Activated CD4-positive, alpha-beta memory T cell treated with anti-CD3 and anti-CD28 coated beads, Interleukin-2, amount 10 ng/mL, durations not matched to agents 7 days and 5 days (primary cell): ENCODE data around the gene NEO1. TPM values are rescaled to one million over a fixed set of nuclear protein-coding genes. Genes with fewer than 3 reads are reported as not detected.

Experiments used
- CTCF ChIA-PET: fragments of 350-600 bp; sonication (Branson Sonifier 250); formaldehyde crosslinking; loops from one replicate; lab custom pipeline; 2021; ENCODE audit warnings: antibody characterized with exemption, inconsistent platforms; lab: Charles Lee
- POLR2A ChIA-PET: fragments of 350-600 bp; sonication (Branson Sonifier 250); formaldehyde crosslinking; loops from one replicate; lab custom pipeline; 2021; ENCODE audit warnings: antibody characterized with exemption; lab: Charles Lee
- DNase-seq: peaks from one replicate; pipeline ENCODE4 v3.0.0-alpha.2; 2020
- H3K27ac Mint-ChIP-seq: one replicate; pipeline ENCODE4 v1.8.0; 2021; ENCODE audit warnings: mild to moderate bottlenecking, mixed read lengths
- H3K27me3 Mint-ChIP-seq: one replicate; pipeline ENCODE4 v1.8.0; 2021; ENCODE audit warnings: mixed read lengths
- H3K36me3 Mint-ChIP-seq: one replicate; pipeline ENCODE4 v1.8.0; 2021; ENCODE audit warnings: low read depth, mixed read lengths
- H3K4me1 Mint-ChIP-seq: one replicate; pipeline ENCODE4 v1.8.0; 2021; ENCODE audit warnings: mixed read lengths
- H3K4me3 Mint-ChIP-seq: one replicate; pipeline ENCODE4 v1.8.0; 2021; ENCODE audit warnings: mild to moderate bottlenecking, mixed read lengths
- H3K9me3 Mint-ChIP-seq: one replicate; pipeline ENCODE4 v1.8.0; 2021; ENCODE audit warnings: mixed read lengths
- total RNA-seq, 2 experiments: library from RNA; stranded (reverse); gene quantifications; one replicate each; pipeline ENCODE4 v1.2.3, GENCODE V29; 2021

NEO1 gene
- total RNA-seq, 2 experiments from 2014 or later = 7.6 to 8.3 TPM

GRCh38 chr15:73331501-73331900 lies 279.2 kb downstream of the NEO1 start:
- CTCF ChIA-PET = interaction anchor here (1.3 kb wide), 1 partner anchor 133 kb away, joined by 3 read pairs; no protein-coding TSS in a partner anchor
- Mint-ChIP-seq H3K36me3 (no peaks in the 10 kb centered on the region), H3K4me3 (no peak overlapping the region), H3K27ac (no peak overlapping the region), H3K4me1 (no peaks in the 10 kb centered on the region), H3K9me3 (no peaks in the 10 kb centered on the region), H3K27me3 (peaks cover 2% of the 10 kb centered on the region)
- DNase-seq = no peak
- POLR2A ChIA-PET = no interaction called here

- Mint-ChIP-seq H3K36me3 (no peaks in the 10 kb centered on the region), H3K27ac (no peak overlapping the region), H3K27me3 (peaks cover 2% of the 10 kb centered on the region), H3K4me3 (no peak overlapping the region), H3K9me3 (no peaks in the 10 kb centered on the region), H3K4me1 (no peaks in the 10 kb centered on the region)
- ChIA-PET POLR2A (no interaction called here), CTCF (interaction anchor here (1.3 kb wide), 1 partner anchor 132 kb away, joined by 3 read pairs; no protein-coding TSS in a partner anchor)
- no peak for DNase-seq
These were observed 280.0 kb downstream of the NEO1 start for GRCh38 chr15:73331991-73332925.

- CTCF ChIA-PET = no interaction called here
- no peak for DNase-seq
- no peaks in the 10 kb centered on the region for H3K36me3 Mint-ChIP-seq
- H3K27ac Mint-ChIP-seq = no peak overlapping the region
- H3K4me3 Mint-ChIP-seq = no peak overlapping the region
- H3K27me3 Mint-ChIP-seq = no peaks in the 10 kb centered on the region
- H3K4me1 Mint-ChIP-seq = no peaks in the 10 kb centered on the region
- no peaks in the 10 kb centered on the region for H3K9me3 Mint-ChIP-seq
- POLR2A ChIA-PET = no interaction called here
These were observed 280.7 kb downstream of the NEO1 start for GRCh38 chr15:73333001-73333400.

- ChIA-PET CTCF (no interaction called here), POLR2A (interaction anchor here (1.7 kb wide), 1 partner anchor 299 kb away, joined by 3 read pairs; the partner anchor contains the start of gene NPTN)
- H3K9me3 Mint-ChIP-seq = no peaks in the 10 kb centered on the region
- no peak for DNase-seq
- H3K4me1 Mint-ChIP-seq = no peaks in the 10 kb centered on the region
- no peaks in the 10 kb centered on the region for H3K36me3 Mint-ChIP-seq
- no peaks in the 10 kb centered on the region for H3K27me3 Mint-ChIP-seq
- no peak overlapping the region for H3K27ac Mint-ChIP-seq
- no peak overlapping the region for H3K4me3 Mint-ChIP-seq
These were observed 281.8 kb downstream of the NEO1 start for GRCh38 chr15:73334086-73334485.

- ChIA-PET CTCF (no interaction called here), POLR2A (interaction anchor here (1.7 kb wide), 1 partner anchor 298 kb away, joined by 3 read pairs; the partner anchor contains the start of gene NPTN)
- Mint-ChIP-seq H3K9me3 (no peaks in the 10 kb centered on the region), H3K4me1 (no peaks in the 10 kb centered on the region), H3K4me3 (no peak overlapping the region), H3K27me3 (no peaks in the 10 kb centered on the region), H3K36me3 (no peaks in the 10 kb centered on the region), H3K27ac (no peak overlapping the region)
- DNase-seq = no peak
These were observed 282.8 kb downstream of the NEO1 start for GRCh38 chr15:73335026-73335425.

GRCh38 chr15:73335471-73335870 lies 283.2 kb downstream of the NEO1 start:
- no peak for DNase-seq
- H3K27ac Mint-ChIP-seq = no peak overlapping the region
- POLR2A ChIA-PET = no interaction called here
- CTCF ChIA-PET = no interaction called here
- H3K9me3 Mint-ChIP-seq = no peaks in the 10 kb centered on the region
- H3K36me3 Mint-ChIP-seq = no peaks in the 10 kb centered on the region
- no peaks in the 10 kb centered on the region for H3K27me3 Mint-ChIP-seq
- no peak overlapping the region for H3K4me3 Mint-ChIP-seq
- no peaks in the 10 kb centered on the region for H3K4me1 Mint-ChIP-seq

- CTCF ChIA-PET = no interaction called here
- H3K4me1 Mint-ChIP-seq = no peaks in the 10 kb centered on the region
- DNase-seq = no peak
These were observed 284.5 kb downstream of the NEO1 start for GRCh38 chr15:73336756-73337155.

GRCh38 chr15:73337187-73337586 lies 284.9 kb downstream of the NEO1 start:
- POLR2A ChIA-PET = no interaction called here
- Mint-ChIP-seq H3K27me3 (no peaks in the 10 kb centered on the region), H3K4me1 (no peaks in the 10 kb centered on the region), H3K4me3 (no peak overlapping the region), H3K9me3 (no peaks in the 10 kb centered on the region), H3K27ac (no peak overlapping the region), H3K36me3 (no peaks in the 10 kb centered on the region)
- no peak for DNase-seq
- CTCF ChIA-PET = no interaction called here

More at GRCh38 chr15:73336756-73337155, 284.5 kb downstream of the NEO1 start:
- no peak overlapping the region for H3K4me3 Mint-ChIP-seq
- H3K27ac Mint-ChIP-seq = no peak overlapping the region
- no peaks in the 10 kb centered on the region for H3K9me3 Mint-ChIP-seq
- H3K36me3 Mint-ChIP-seq = no peaks in the 10 kb centered on the region
- H3K27me3 Mint-ChIP-seq = no peaks in the 10 kb centered on the region
- POLR2A ChIA-PET = no interaction called here

GRCh38 chr15:73338058-73338457 lies 285.8 kb downstream of the NEO1 start:
- DNase-seq = no peak
- Mint-ChIP-seq H3K4me1 (no peaks in the 10 kb centered on the region), H3K9me3 (peaks cover 3% of the 10 kb centered on the region), H3K27ac (no peak overlapping the region), H3K27me3 (no peaks in the 10 kb centered on the region), H3K36me3 (no peaks in the 10 kb centered on the region), H3K4me3 (no peak overlapping the region)
- ChIA-PET CTCF (no interaction called here), POLR2A (no interaction called here)

- Mint-ChIP-seq H3K9me3 (peaks cover 11% of the 10 kb centered on the region), H3K27ac (no peak overlapping the region), H3K27me3 (no peaks in the 10 kb centered on the region), H3K4me3 (no peak overlapping the region), H3K4me1 (no peaks in the 10 kb centered on the region), H3K36me3 (no peaks in the 10 kb centered on the region)
- CTCF ChIA-PET = no interaction called here
- POLR2A ChIA-PET = no interaction called here
- DNase-seq = no peak
These were observed 286.5 kb downstream of the NEO1 start for GRCh38 chr15:73338606-73339374.

- POLR2A ChIA-PET = no interaction called here
- CTCF ChIA-PET = no interaction called here
- H3K9me3 Mint-ChIP-seq = peaks cover 11% of the 10 kb centered on the region
- H3K4me3 Mint-ChIP-seq = no peak overlapping the region
- no peaks in the 10 kb centered on the region for H3K36me3 Mint-ChIP-seq
- H3K27ac Mint-ChIP-seq = no peak overlapping the region
- H3K4me1 Mint-ChIP-seq = no peaks in the 10 kb centered on the region
- H3K27me3 Mint-ChIP-seq = no peaks in the 10 kb centered on the region
- DNase-seq = no peak
These were observed 288.4 kb downstream of the NEO1 start for GRCh38 chr15:73340502-73341192.

- Mint-ChIP-seq H3K4me3 (no peak overlapping the region), H3K9me3 (peaks cover 11% of the 10 kb centered on the region), H3K27ac (no peak overlapping the region), H3K27me3 (no peaks in the 10 kb centered on the region), H3K4me1 (no peaks in the 10 kb centered on the region), H3K36me3 (no peaks in the 10 kb centered on the region)
- no peak for DNase-seq
- POLR2A ChIA-PET = no interaction called here
- CTCF ChIA-PET = no interaction called here
These were observed 289.8 kb downstream of the NEO1 start for GRCh38 chr15:73341886-73342600.
